Pons (tissue), 1 donor: Measurements from ENCODE around the gene TRAPPC2L.
"Not testable (repeated sequence)": the region's sequence is repeated elsewhere in the genome, so short reads cannot be mapped to it uniquely, and the experiment has no call there.

ENCODE experiments used
- DNase-seq: peaks from one replicate; pipeline ENCODE4 v3.0.0-alpha.2; 2016; ENCODE audit warnings: low spot score

The TRAPPC2L gene

DNA sequence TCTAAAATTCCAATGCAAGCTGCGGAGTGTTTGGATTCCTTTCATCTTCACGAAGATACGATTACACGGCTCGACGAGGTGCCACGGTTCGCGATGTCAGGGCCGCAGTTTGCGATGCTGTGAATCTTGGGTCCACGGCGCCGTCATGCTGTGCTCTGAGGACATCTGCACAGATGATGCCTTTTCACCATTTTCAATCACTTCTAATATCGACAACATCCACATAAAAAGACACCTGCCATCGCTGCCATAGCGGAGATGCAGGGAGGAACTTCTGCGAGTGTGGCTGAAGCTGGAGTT lies 38.4 kb upstream of the TRAPPC2L start:
- no peak for DNase-seq

DNA sequence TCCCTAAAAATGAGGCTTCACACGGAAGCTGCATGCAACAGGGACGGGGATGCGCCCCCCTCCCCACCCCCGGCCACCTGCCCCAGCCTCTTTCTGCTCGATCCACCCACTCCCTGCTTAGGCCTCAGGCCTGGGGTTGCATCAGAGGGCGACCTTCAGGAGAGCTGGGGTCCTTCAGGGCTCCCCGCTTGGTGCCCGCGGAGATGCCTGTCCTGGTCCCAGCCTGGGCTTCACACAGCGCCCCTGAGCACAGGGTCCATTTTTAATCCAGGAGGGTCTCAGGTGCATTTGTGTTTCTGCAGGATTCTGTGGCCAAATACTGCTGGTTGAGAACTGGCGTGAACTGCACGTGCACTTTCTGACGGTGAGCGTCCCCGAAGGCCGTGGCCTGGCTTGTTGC lies 37.8 kb upstream of the TRAPPC2L start:
- no peak for DNase-seq

GRCh38 chr16:88820385-88821025 lies 36.4 kb upstream of the TRAPPC2L start:
- no peak for DNase-seq

DNA sequence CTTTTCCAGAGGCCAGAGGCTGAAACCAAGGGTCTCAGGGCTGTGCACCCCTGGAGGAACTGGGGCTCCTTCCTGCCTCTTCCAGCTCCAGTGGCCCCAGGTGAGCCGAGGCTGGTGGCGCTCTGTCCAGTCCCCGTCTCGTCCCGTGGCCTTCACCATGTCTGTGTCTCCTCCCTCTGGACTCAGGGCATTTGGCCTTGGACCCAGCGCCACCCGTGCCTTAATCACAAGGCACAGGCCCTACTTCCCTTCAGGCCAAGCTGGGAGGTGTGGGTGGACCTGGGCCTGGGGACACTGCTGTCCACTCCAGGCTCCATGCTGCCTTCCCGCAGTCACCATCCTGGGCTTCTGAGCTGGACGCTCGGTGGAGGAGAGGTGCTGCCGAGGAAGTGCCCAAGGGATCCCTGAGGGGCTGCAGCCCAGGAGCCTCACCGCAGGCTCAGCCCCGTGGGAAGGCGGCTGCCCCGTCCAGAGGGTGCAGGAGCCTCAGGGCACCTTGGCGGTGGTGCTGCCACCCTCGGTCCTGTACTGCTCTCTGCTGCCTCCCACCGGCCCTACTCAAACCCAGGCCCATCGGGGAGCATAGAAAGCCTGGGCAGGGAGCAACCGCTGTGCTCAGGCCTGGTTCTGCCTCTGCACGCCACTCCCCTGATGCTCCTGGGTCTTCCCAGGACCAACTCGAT lies 35.6 kb upstream of the TRAPPC2L start:
- no peak for DNase-seq

DNA sequence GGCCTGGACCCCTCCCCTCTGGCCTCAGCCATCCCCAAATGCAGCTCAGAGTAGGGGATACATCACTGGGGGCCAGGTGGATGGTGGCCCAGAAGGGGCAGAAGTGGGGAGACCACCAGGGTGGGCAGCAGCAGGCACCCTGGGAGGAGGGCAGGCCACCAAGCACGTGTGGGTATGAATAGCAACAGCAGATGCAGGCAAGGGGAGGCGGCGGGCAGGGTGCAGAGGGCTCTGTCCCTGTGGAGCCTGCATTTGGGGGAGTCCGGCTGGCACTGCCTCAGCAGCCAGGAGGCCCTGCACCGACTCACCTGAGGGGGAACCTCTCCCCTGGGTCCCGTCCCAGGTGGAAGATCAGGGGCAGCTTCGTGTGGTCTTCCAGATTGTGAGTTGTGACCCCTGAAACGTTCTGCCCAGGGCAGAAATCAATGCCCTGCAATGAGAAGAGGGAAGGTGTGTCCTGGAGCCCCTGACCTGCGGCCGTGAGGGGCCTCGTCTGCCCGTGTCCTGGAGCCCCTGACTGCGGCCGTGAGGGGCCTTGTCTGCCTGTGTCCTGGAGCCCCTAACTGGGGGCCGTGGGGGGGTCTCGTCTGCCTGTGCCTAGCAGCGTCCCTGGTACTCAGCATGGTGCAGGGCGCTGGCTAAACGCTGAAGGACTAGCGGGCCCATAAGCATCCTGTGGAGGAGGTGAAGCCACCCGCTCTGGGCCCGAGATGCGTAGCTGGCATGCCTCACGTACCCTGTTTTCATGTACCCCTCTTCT lies 34.5 kb upstream of the TRAPPC2L start:
- no peak for DNase-seq

DNA sequence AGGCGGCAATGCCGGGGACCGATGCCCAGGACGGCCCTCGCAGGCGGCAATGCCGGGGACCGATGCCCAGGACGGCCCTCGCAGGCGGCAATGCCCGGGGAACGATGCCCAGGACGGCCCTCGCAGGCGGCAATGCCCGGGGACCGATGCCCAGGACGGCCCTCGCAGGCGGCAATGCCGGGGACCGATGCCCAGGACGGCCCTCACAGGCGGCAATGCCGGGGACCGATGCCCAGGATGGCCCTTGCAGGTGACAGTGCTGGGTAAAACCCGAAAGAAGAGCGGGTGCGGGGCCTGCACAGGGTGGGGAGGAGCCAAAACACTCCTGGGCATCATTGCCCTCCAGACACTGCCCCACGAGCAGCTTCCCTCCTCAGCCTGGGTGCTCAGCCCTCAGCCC lies 33.3 kb upstream of the TRAPPC2L start:
- not testable (repeated sequence) for DNase-seq

GRCh38 chr16:88824256-88825077 lies 32.5 kb upstream of the TRAPPC2L start:
- no peak for DNase-seq

GRCh38 chr16:88825146-88825545 lies 31.8 kb upstream of the TRAPPC2L start:
- no peak for DNase-seq

- DNase-seq = no peak
Observed at GRCh38 chr16:88826070-88826840, 30.7 kb upstream of the TRAPPC2L start.

DNA sequence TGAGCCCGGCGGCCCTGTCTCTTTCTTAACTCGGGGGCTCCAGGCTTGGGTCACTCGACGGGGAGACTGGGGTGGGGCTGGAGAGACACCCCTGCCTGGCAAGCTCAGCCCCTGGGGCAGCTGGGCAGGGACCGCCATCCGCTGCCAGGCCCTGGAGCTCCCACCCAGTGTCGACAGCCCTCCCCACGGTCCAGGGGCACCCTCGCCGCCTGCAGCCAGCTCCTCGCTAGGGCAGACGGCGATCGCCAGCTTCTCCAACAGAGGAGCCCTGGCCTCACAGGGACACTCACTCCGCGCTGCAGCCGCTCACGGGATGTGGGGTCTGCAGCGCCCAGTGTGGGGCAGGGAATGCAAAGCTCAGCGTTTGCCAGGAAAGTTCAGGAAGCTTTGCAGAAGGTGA lies 29.2 kb upstream of the TRAPPC2L start:
- DNase-seq = no peak

DNA sequence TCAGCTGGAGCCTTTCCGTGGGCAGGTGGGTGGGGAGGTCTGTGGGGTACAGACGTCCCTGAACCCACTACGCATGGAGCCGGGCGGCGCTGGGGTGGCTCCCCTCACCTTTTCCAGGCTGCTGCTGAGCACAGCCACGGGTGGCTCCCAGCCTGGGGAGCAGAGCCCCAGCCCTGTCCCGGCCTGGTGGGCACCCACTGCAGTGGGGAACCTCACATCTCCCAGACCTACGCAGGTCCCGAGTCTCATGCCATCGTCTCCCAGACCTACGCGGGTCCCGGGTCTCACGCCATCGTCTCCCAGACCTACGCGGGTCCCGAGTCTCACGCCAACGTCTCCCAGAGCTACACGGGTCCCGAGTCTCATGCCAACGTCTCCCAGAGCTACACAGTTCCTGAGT lies 28.2 kb upstream of the TRAPPC2L start:
- DNase-seq = no peak

DNA sequence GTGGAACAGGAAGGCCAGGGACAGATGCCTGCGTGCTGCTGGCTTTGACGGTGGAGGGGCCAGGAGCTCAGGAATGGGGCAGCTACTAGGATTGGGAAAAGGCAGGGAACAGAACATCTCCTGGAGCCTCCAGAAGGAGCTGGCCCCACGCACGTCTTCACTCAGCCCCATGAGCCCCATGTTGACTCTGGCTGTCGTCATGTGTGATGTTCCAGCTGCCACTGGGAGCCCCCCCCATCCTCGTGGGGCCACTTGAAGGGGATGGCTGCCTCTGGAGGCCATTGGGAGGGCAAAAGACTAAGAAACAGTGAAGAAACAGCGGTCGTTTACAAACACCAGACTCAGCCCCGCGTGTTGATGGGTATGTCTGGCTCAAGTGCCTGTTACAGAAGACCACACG lies 26.7 kb upstream of the TRAPPC2L start:
- DNase-seq = no peak

DNA sequence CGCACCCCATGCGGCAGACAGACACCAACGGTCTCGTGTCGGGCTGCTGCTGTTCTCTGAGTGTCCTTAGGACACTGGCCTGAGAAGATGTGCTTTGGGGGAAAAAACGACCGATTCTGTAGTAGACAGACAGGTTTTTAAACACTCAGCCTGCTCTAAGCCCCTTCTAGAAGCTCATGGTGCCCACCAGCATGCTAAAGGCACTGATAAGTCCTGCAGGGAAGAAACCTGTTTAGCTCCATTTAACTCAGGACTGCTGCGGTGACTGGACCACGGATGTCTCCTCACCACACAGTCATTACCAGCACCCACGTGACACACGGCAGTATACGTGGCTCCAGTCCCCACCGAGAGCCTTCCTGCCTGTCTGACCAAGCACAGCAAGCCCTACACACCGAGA lies 26.1 kb upstream of the TRAPPC2L start:
- DNase-seq = no peak

GRCh38 chr16:88831838-88832237 lies 25.1 kb upstream of the TRAPPC2L start:
- no peak for DNase-seq

- DNase-seq = no peak
Observed at GRCh38 chr16:88833086-88833485, 23.8 kb upstream of the TRAPPC2L start.

DNA sequence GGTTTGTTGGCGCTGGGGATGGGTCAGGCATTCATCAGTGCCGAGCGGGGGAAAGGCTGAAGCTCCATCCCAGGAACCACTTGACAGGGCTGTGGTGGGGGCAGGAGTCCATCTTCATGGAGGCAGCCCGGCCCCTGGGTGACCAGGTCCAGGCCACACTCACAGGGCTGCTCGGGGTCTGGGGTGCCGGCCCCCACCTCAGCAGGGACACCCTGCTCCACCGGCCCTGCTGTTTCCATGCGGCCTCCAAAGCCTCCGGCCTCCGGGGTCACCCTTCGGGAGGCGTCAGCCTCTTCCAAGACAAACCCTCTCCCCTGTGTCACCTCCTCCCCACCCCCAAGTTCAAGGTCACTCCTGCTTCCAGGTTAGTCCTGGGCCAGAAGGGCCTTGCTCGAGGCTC lies 22.3 kb upstream of the TRAPPC2L start:
- no peak for DNase-seq

DNA sequence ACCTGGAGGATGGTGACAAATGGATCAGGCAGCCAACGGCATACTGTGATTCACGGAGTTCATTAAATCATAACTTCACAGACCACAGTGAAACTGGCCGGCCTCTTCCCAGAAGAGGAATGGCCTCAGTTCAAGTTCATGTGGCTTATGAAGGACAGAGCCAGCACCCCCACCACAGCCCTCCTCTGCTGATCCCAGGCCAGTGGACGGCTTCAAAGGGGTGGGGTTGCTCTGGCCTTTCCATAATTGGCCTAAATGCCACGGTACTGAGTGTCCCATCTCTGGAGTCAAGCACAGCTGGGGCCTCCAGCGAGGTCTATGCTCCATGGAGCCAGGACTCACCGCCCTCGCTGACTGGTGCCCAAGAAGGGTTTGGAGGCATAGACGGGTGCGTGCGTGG lies 21.5 kb upstream of the TRAPPC2L start:
- no peak for DNase-seq

GRCh38 chr16:88835818-88836217 lies 21.1 kb upstream of the TRAPPC2L start:
- no peak for DNase-seq

GRCh38 chr16:88836791-88837190 lies 20.1 kb upstream of the TRAPPC2L start:
- no peak for DNase-seq

GRCh38 chr16:88837806-88838205 lies 19.1 kb upstream of the TRAPPC2L start:
- no peak for DNase-seq

DNA sequence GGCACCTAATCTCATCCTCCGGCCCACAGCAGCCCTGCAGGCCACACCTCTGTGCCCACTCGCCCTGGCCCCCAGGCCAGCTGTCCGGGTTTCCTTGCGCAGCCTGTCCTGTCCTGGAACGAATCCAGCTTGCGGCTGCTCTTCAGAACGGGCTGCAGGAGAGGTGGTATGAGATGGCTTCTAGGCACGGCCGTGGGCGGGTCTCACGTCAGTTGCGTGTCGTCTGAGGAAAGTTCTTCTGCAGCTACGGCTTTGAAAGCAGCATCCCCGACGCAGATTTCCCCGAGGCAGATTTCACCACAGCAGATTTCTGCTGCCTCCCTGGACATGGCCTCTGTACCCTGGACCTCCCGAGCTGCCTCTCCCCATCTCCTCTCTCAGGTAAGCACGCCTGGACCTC lies 18.4 kb upstream of the TRAPPC2L start:
- DNase-seq = no peak

- no peak for DNase-seq
Observed at GRCh38 chr16:88839026-88839529, 17.8 kb upstream of the TRAPPC2L start.
